HUDEP-2 (cell line): Measurements from ENCODE around the gene SPTBN2.

ENCODE experiments used
- DNase-seq, 76 experiments: peaks; one replicate each; lab custom pipeline; 2025; ENCODE audit not compliant: unreplicated experiment in 76 of 76; lab: John Stamatoyannopoulos, UW

Gene SPTBN2

GRCh38 chr11:66728693-66729385 lies at the start of gene SPTBN2:
TSS of gene SPTBN2 (minus strand) at chr11:66729216. CDS start at chr11:66721240, 7,976 bp downstream.
- DNase-seq: no peak

GRCh38 chr11:66768818-66769217 lies 39.8 kb upstream of the SPTBN2 start:
- no peak for DNase-seq

GRCh38 chr11:66768088-66768521 lies 39.1 kb upstream of the SPTBN2 start:
- DNase-seq: no peak

- DNase-seq: no peak
These were observed 38.6 kb upstream of the SPTBN2 start for GRCh38 chr11:66767666-66768065.

- DNase-seq: no peak
These were observed 37.7 kb upstream of the SPTBN2 start for GRCh38 chr11:66766681-66767080.

GRCh38 chr11:66762088-66762487 lies 33.1 kb upstream of the SPTBN2 start:
- no peak for DNase-seq

- DNase-seq: no peak
These were observed 23.1 kb upstream of the SPTBN2 start for GRCh38 chr11:66752148-66752547.

- no peak for DNase-seq
These were observed 20.1 kb upstream of the SPTBN2 start for GRCh38 chr11:66749091-66749490.

- DNase-seq: no peak
These were observed 18.5 kb upstream of the SPTBN2 start for GRCh38 chr11:66747480-66747879.

- peak in 3 of 76 experiments; percentile 3 to 18 (median 15) for DNase-seq
These were observed 16.6 kb upstream of the SPTBN2 start for GRCh38 chr11:66745356-66746235.

- DNase-seq: peak in 72 of 76 experiments; percentile 5 to 87 (median 72)
These were observed 15.7 kb upstream of the SPTBN2 start for GRCh38 chr11:66744485-66745355.

GRCh38 chr11:66743271-66743968 lies 14.4 kb upstream of the SPTBN2 start:
- peak in 1 of 76 experiments; percentile 3 for DNase-seq

- no peak for DNase-seq
These were observed 12.1 kb upstream of the SPTBN2 start for GRCh38 chr11:66741153-66741552.

GRCh38 chr11:66739983-66740382 lies 11.0 kb upstream of the SPTBN2 start:
- no peak for DNase-seq

GRCh38 chr11:66734215-66734614 lies 5.2 kb upstream of the SPTBN2 start:
- DNase-seq: no peak

- DNase-seq: no peak
These were observed 431 bp upstream of the SPTBN2 start for GRCh38 chr11:66729447-66729846.

- DNase-seq: no peak
These were observed 851 bp downstream of the SPTBN2 start for GRCh38 chr11:66728038-66728692.

GRCh38 chr11:66727282-66728037 lies 1.6 kb downstream of the SPTBN2 start:
- peak in 4 of 76 experiments; percentile 3 to 15 (median 11) for DNase-seq

GRCh38 chr11:66725647-66726046 lies 3.4 kb downstream of the SPTBN2 start:
- DNase-seq: no peak
